ENCODE results near the gene TEX14. TPM values are rescaled to one million over a fixed set of nuclear protein-coding genes. Genes with fewer than 3 reads are reported as not detected.

The TEX14 gene
- total RNA-seq, 1 experiment from 2014 or later: 0.31 TPM

DNA sequence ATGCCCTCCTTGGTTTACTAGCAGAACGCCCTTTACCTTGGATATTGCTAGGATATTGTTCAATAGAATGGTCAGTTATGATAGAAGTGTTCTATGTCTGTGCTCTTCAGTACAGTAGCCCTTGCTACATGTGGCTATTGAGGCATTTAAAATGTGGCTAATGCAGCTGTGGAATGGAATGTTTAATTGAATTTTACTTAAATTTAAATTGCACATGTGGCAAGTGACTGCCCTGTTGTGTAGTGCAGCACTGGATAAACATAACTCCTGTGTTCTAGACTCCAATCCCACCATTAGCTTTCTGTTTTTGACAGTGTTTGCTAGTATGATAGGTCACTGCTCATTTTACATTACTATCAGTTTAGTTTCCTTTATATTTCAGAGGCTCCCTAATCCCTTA is 30.4 kb upstream of the TEX14 start:
- H3K4me2 ChIP-seq (ENCODE audit: insufficient read depth, insufficient read length, low read length): no peak overlapping the region
- no peaks in the 10 kb centered on the region for H3K27me3 ChIP-seq (ENCODE audit: insufficient read depth, low read length)
- Mint-ChIP-seq H3K9me3 (no peaks in the 10 kb centered on the region), H3K36me3 (ENCODE audit: insufficient read depth in 1 of 3, low read depth in 3 of 3) (no peaks in the 10 kb centered on the region; a peak in 1 of 7 replicates), H3K27me3 (ENCODE audit: low read depth) (no peaks in the 10 kb centered on the region), H3K4me3 (no peak overlapping the region), H3K4me1 (no peaks in the 10 kb centered on the region), H3K27ac (no peak overlapping the region)
- no peaks in the 10 kb centered on the region for H3K79me2 ChIP-seq (ENCODE audit: insufficient read depth, low read length)
- no peaks in the 10 kb centered on the region for H4K20me1 ChIP-seq (ENCODE audit: control insufficient read depth, insufficient read depth, insufficient read length)
- no peak overlapping the region for H2AFZ ChIP-seq (ENCODE audit: low read length)
- TF ChIP-seq, protein P1, sequence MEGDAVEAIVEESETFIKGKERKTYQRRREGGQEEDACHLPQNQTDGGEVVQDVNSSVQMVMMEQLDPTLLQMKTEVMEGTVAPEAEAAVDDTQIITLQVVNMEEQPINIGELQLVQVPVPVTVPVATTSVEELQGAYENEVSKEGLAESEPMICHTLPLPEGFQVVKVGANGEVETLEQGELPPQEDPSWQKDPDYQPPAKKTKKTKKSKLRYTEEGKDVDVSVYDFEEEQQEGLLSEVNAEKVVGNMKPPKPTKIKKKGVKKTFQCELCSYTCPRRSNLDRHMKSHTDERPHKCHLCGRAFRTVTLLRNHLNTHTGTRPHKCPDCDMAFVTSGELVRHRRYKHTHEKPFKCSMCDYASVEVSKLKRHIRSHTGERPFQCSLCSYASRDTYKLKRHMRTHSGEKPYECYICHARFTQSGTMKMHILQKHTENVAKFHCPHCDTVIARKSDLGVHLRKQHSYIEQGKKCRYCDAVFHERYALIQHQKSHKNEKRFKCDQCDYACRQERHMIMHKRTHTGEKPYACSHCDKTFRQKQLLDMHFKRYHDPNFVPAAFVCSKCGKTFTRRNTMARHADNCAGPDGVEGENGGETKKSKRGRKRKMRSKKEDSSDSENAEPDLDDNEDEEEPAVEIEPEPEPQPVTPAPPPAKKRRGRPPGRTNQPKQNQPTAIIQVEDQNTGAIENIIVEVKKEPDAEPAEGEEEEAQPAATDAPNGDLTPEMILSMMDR (conservative IDR thresholded peaks at IDR 0.05): no peak
- no peak overlapping the region for H2BK120ac ChIP-seq (ENCODE audit: low read depth, low read length, poor library complexity, severe bottlenecking)
- H3K23ac ChIP-seq (ENCODE audit: insufficient read length, low read depth, low read length): no peak overlapping the region
- no peak overlapping the region for H2BK15ac ChIP-seq (ENCODE audit: low read depth, low read length)
- H3T11ph ChIP-seq (ENCODE audit: low read length): no peak overlapping the region
- H2AK5ac ChIP-seq (ENCODE audit: insufficient read length, low read length): no peak overlapping the region
- H4K8ac ChIP-seq (replicated peaks; ENCODE audit: insufficient read length, low read depth, low read length): no peak overlapping the region
- no peak overlapping the region for H3K9ac ChIP-seq (ENCODE audit: extremely low read depth, insufficient read length, low read length)
- no CpG with 5 or more reads among the region's 1 CpG for WGBS (ENCODE audit: extremely low coverage, insufficient read length, low lambda C conversion rate)
- no peak overlapping the region for H3K56ac ChIP-seq (ENCODE audit: insufficient read length, low read depth, low read length)
- H2BK5ac ChIP-seq (ENCODE audit: insufficient read length, low read length): no peak overlapping the region
- no peaks in the 10 kb centered on the region for H3K79me1 ChIP-seq (ENCODE audit: insufficient read depth, low read depth, low read length, poor library complexity, severe bottlenecking)
- no peak overlapping the region for H2BK20ac ChIP-seq (ENCODE audit: low read depth, low read length, poor library complexity, severe bottlenecking)
- H3K18ac ChIP-seq (ENCODE audit: insufficient read length, low read depth, low read length): no peak overlapping the region
- H4K5ac ChIP-seq (ENCODE audit: insufficient read length, low read depth, low read length): no peak overlapping the region
- no peaks in the 10 kb centered on the region for H3K4me1 ChIP-seq (ENCODE audit: insufficient read depth, low read length)
- H2BK12ac ChIP-seq (ENCODE audit: insufficient read length, low read depth, low read length): no peak overlapping the region
- no peak for DNase-seq
- H3K23me2 ChIP-seq (ENCODE audit: insufficient read length, low read depth, low read length, poor library complexity, severe bottlenecking): no peaks in the 10 kb centered on the region
- no peak overlapping the region for H3K14ac ChIP-seq (ENCODE audit: insufficient read depth, low read length)
- no peak overlapping the region for H3K27ac ChIP-seq (ENCODE audit: insufficient read length, low read depth, low read length)
- no peak overlapping the region for H4K91ac ChIP-seq (ENCODE audit: insufficient read length, low read depth, low read length)
- no peak overlapping the region for H3K4ac ChIP-seq (ENCODE audit: low read depth, low read length)
- H3K9me3 ChIP-seq (ENCODE audit: control insufficient read depth, low read depth, low read length): no peaks in the 10 kb centered on the region
